ENCODE data around the gene PIK3C2B. TPM values are rescaled to one million over a fixed set of nuclear protein-coding genes. Genes with fewer than 3 reads are reported as not detected.

The PIK3C2B gene
- total and polyA plus RNA-seq, 4 experiments from 2014 or later = 0.13 to 46.9 (median 23.7) TPM

DNA sequence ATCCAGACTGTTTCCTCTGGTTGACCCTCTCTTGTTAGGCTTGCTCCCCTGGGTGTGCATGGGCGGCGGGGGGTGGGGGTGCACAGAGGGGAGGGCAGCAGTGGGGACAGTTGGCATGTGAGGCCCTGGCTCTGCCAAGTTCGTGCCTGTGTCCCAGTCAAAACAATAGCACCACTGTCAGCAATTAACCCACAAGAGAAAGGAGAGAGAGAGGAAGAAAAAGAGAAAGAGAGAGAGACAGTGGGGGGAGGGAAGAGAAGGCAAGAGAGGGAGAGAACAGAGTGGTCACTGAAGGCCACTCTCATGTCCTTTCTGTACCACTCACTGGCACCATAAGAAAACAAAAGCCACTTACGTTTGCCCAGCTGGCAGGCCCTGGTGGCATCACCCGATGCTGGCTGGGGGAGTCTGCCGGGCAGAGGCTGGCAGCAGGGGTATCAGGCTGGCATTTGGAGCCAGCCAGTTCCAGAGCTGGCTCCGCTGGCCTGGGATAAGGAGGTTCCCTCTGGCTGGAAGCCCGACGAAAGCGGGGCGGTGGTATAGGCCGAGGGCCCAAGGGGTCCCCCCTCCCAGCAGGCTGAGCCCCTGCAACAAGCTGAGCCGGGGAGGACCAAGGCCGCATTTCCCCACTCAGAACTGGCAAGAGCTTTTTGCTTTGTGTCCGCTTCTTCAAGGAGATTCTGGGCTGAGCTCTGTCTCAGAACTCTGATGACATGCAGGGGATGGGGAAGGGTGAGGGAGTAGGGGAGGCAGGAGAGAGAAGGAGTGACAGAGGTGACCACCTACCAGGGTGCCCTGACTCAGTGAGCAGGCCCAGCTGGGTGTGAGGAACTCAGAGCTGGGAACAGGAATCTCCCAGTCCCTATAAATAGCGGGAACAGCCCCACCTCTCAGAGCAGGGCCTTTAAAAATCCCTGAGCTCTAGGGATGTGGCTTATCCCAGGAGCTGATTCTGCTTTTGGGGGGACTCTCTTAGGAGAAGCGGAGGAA, 27.9 kb downstream of the PIK3C2B start:
- H3K9me3 Mint-ChIP-seq = no peaks in the 10 kb centered on the region
- peak overlapping the region in 5 of 7 donors; percentile 36 to 77 (median 57) for H3K27ac Mint-ChIP-seq
- no peak overlapping the region for H3K4me3 ChIP-seq (ENCODE audit: low read length in 2 of 2)
- no peak for DNase-seq
- peaks cover 33 to 57% of the 10 kb centered on the region in 2 donors for H3K36me3 Mint-ChIP-seq
- peaks cover 18% of the 10 kb centered on the region for H3K36me3 ChIP-seq (ENCODE audit: insufficient read depth, low read length)
- POLR2A ChIA-PET (ENCODE audit: partially characterized antibody) = interaction anchor here (1.1 kb wide), 2 partner anchors 11 to 27 kb away, joined by 3 to 4 read pairs; no protein-coding TSS in a partner anchor
- no peaks in the 10 kb centered on the region for H3K9me3 ChIP-seq (ENCODE audit: control insufficient read depth in 1 of 2, low read length in 2 of 2)
- no peak overlapping the region for H3K4me3 Mint-ChIP-seq
- H3K27me3 Mint-ChIP-seq = no peaks in the 10 kb centered on the region
- H3K27ac ChIP-seq (ENCODE audit: low read depth, low read length) = no peak overlapping the region
- peaks cover 32 to 47% (median 40%) of the 10 kb centered on the region in 4 donors for H3K4me1 Mint-ChIP-seq
- no peaks in the 10 kb centered on the region for H3K27me3 ChIP-seq (ENCODE audit: insufficient read depth, low read length)
- H3K4me1 ChIP-seq (ENCODE audit: insufficient read depth, low read length) = peaks cover 44% of the 10 kb centered on the region
- CTCF ChIA-PET (ENCODE audit: partially characterized antibody) = interaction anchor here (0.7 to 2.3 kb wide), 5 partner anchors 10 to 340 kb away, joined by 3 to 9 read pairs (median 4); partner anchors contain the start of gene PIK3C2B
- intact Hi-C loops (cut with micrococcal nuclease) = no loop called here

DNA sequence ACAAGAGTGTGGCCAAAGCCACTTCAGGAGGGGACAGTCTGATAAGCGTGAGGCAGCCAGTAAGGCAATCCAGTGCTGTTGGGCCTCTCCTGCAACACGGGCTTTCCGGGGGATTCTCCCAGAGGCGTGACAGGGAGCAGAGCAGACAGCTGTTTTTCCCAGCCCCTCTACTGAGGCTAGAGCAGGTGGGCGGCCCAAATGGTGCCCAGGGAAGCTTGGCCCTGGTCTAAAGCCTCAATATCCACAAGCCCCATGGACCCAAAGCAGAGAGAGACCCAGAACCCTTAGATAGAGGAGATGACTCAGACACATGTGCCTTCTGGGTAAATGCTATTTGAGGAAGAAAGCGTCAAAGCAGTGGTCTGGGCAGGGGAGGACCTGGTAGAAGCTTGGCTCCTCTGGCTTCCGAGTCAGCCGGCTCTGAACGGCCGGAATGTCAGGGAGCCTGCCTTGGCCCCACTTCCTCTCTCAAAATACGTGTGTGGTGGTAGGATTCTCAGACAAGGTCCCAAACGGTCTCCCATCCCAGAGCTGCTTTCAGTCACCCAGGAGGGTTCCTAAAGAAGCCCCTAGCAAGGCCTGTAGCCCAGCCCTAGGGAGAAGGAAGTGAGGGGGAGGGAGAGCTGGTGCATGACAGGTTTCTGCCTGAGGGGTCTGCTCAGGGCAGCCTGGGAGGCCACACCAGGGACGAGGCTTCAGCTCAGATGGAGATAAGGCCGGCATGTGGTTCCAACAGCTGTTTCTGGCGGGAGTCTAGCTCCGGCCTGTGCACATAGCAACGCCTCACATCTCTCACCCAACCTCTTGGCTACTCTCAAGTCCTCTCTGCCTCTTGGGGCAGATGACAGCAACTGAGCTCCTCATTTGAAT, 28.8 kb downstream of the PIK3C2B start:
- Mint-ChIP-seq H3K9me3 (no peaks in the 10 kb centered on the region), H3K27ac (peak overlapping the region in 6 of 7 donors; percentile 43 to 91 (median 52)), H3K27me3 (no peaks in the 10 kb centered on the region), H3K36me3 (peaks cover 38 to 63% of the 10 kb centered on the region in 2 donors), H3K4me3 (peak overlapping the region in 1 of 8 donors; percentile 59), H3K4me1 (peaks cover 40 to 56% (median 48%) of the 10 kb centered on the region in 4 donors)
- DNase-seq = no peak
- CTCF ChIA-PET (ENCODE audit: partially characterized antibody) = interaction anchor here (0.9 to 2.3 kb wide), 3 partner anchors 19 to 341 kb away, joined by 3 to 9 read pairs (median 8); partner anchors contain the start of gene PIK3C2B
- H3K9me3 ChIP-seq (ENCODE audit: control insufficient read depth in 1 of 2, low read length in 2 of 2) = no peaks in the 10 kb centered on the region
- H3K27me3 ChIP-seq (ENCODE audit: insufficient read depth, low read length) = no peaks in the 10 kb centered on the region
- intact Hi-C loops (cut with micrococcal nuclease) = no loop called here
- no peak overlapping the region for H3K4me3 ChIP-seq (ENCODE audit: low read length in 2 of 2)
- peaks cover 54% of the 10 kb centered on the region for H3K4me1 ChIP-seq (ENCODE audit: insufficient read depth, low read length)
- no peak overlapping the region for H3K27ac ChIP-seq (ENCODE audit: low read depth, low read length)
- H3K36me3 ChIP-seq (ENCODE audit: insufficient read depth, low read length) = peaks cover 18% of the 10 kb centered on the region
- POLR2A ChIA-PET (ENCODE audit: partially characterized antibody) = interaction anchor here (1.1 to 1.7 kb wide), 2 partner anchors 28 kb away, joined by 3 to 6 read pairs; partner anchors contain the start of gene PIK3C2B

DNA sequence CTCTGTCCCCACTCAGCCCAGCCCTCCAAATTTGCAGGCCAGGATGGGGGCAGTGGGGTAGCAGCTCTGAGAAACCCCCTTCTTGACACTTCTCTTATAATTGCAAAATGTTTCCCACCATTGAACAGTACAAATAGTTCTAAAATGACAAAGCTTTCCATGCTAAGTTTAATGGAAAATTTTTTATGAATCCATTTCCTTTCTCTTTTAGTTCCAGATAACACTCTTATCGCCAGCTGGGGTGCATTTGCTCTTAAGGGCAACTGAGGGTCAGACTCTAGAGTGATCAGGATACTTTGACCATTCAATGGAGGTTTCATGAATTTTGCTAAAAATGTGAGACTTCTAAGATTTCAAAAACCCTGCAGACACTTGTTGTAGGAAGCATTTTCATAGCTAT, 29.9 kb downstream of the PIK3C2B start:
- peak overlapping the region; percentile 43 to 91 (median 84) for H3K27ac Mint-ChIP-seq
- Histone ChIP-seq H3K36me3 (ENCODE audit: insufficient read depth, low read length) (peaks cover 28% of the 10 kb centered on the region), H3K27me3 (ENCODE audit: insufficient read depth, low read length) (no peaks in the 10 kb centered on the region), H3K4me3 (ENCODE audit: low read length in 2 of 2) (no peak overlapping the region), H3K27ac (ENCODE audit: low read depth, low read length) (no peak overlapping the region), H3K4me1 (ENCODE audit: insufficient read depth, low read length) (peaks cover 64% of the 10 kb centered on the region), H3K9me3 (ENCODE audit: control insufficient read depth in 1 of 2, low read length in 2 of 2) (no peaks in the 10 kb centered on the region)
- DNase-seq = no peak
- H3K9me3 Mint-ChIP-seq = no peaks in the 10 kb centered on the region
- intact Hi-C loops (cut with micrococcal nuclease) = no loop called here
- POLR2A ChIA-PET (ENCODE audit: partially characterized antibody) = interaction anchor here (1.7 kb wide), 1 partner anchor 29 kb away, joined by 6 read pairs; the partner anchor contains the start of gene PIK3C2B
- H3K27me3 Mint-ChIP-seq = no peaks in the 10 kb centered on the region
- CTCF ChIA-PET (ENCODE audit: partially characterized antibody) = interaction anchor here (3.5 kb wide), 1 partner anchor 18 kb away, joined by 18 read pairs; no protein-coding TSS in a partner anchor
- H3K4me3 Mint-ChIP-seq = peak overlapping the region in 3 of 8 donors; percentile 37 to 43 (median 43)
- peaks cover 41 to 67% of the 10 kb centered on the region in 2 donors for H3K36me3 Mint-ChIP-seq
- H3K4me1 Mint-ChIP-seq = peaks cover 45 to 67% (median 56%) of the 10 kb centered on the region in 4 donors

DNA sequence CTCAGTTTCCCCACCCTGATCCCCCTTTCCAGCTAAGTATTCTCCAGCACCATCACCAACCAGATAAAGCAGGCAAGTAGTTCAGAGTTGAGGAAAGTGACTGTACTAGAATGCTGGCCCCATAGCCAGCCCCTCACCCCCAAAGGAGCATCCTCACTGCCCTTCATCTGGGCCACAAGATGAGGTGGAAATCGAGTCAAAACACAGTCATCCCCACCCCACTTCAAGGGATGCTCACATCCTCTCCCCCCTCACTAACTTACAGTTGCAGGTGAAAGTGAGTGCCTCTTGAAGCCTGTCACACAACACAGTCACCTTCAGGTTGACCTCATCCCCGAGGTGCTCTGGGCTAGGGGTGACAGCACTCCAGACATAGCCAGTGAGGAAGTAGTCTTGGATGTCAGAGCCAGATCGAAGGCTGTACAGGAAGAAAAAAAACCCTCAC, 30.4 kb downstream of the PIK3C2B start:
- intact Hi-C loops (cut with micrococcal nuclease) = no loop called here
- peak in 2 of 5 donors; percentile 22 to 64 for DNase-seq
- peaks cover 45 to 72% (median 58%) of the 10 kb centered on the region in 4 donors for H3K4me1 Mint-ChIP-seq

DNA sequence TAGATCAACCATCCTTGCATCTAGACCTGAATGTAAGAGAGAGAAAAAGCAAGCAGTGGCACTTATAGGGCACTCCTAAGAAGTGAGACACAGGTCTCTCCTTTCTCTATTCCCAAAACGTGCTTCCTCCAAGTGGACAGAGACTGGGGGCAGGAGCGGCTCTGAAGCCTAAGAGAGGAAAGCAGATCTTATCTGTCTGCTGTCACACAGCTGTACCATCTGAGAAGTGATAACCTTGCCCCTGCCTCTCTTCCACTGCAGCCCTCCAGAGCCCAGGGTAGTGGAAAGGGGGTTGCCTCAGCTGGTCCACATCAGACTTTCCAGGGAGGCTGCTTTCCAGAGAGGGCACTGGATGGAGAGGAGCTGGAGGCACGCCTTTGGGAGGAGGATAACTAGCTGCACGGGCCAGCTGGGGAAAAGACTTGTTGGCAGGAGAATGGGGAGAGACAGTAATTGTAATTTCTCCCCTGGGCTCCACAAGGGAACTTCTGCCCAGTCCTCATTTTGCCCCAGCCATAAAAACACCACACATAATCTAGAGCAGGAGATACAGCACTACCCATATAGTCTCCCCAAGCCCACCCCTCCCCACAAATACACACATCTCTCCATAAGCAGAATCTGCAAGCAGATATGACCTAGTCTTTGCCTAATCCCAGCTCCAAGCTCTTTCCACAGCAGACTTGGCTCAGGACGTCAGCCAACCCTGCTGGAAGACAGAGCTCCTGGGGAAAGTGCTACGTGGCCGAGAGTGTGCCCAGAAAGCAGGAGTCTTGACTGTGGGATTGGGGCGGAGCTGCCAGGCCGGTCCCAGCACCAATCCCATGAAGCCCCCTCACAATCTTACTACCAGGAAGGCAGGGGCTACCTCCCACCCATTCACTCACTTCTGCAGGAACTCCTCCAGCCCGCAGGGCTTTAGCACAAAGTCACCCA, 31.2 kb downstream of the PIK3C2B start:
- Histone ChIP-seq H3K4me3 (ENCODE audit: low read length in 2 of 2) (no peak overlapping the region), H3K9me3 (ENCODE audit: control insufficient read depth in 1 of 2, low read length in 2 of 2) (no peaks in the 10 kb centered on the region), H3K36me3 (ENCODE audit: insufficient read depth, low read length) (peaks cover 21% of the 10 kb centered on the region), H3K27me3 (ENCODE audit: insufficient read depth, low read length) (no peaks in the 10 kb centered on the region), H3K27ac (ENCODE audit: low read depth, low read length) (peak overlapping the region; percentile 60), H3K4me1 (ENCODE audit: insufficient read depth, low read length) (peaks cover 67% of the 10 kb centered on the region)
- H3K36me3 Mint-ChIP-seq = peaks cover 39 to 64% of the 10 kb centered on the region in 2 donors
- H3K9me3 Mint-ChIP-seq = no peaks in the 10 kb centered on the region
- POLR2A ChIA-PET (ENCODE audit: partially characterized antibody) = interaction anchor here (1.4 to 4.0 kb wide), 2 partner anchors 30 to 43 kb away, joined by 4 to 23 read pairs; partner anchors contain the start of gene PIK3C2B
- H3K4me3 Mint-ChIP-seq = peak overlapping the region in 7 of 8 donors; percentile 2 to 65 (median 48)
- DNase-seq = no peak
- intact Hi-C loops (cut with micrococcal nuclease) = no loop called here
- H3K4me1 Mint-ChIP-seq = peaks cover 46 to 72% (median 59%) of the 10 kb centered on the region in 4 donors
- H3K27ac Mint-ChIP-seq = peak overlapping the region; percentile 84 to 91 (median 87)
- H3K27me3 Mint-ChIP-seq = no peaks in the 10 kb centered on the region
- CTCF ChIA-PET (ENCODE audit: partially characterized antibody) = interaction anchor here (0.6 to 3.5 kb wide), 5 partner anchors 13 to 38 kb away, joined by 3 to 18 read pairs (median 7); no protein-coding TSS in a partner anchor

More for the DNA sequence above, 30.4 kb downstream of the PIK3C2B start:
- POLR2A ChIA-PET (ENCODE audit: partially characterized antibody) = interaction anchor here (1.4 to 4.0 kb wide), 3 partner anchors 30 to 42 kb away, joined by 4 to 23 read pairs (median 6); partner anchors contain the start of gene PIK3C2B
- Histone ChIP-seq H3K4me1 (ENCODE audit: insufficient read depth, low read length) (peaks cover 67% of the 10 kb centered on the region), H3K4me3 (ENCODE audit: low read length in 2 of 2) (no peak overlapping the region), H3K27ac (ENCODE audit: low read depth, low read length) (no peak overlapping the region), H3K27me3 (ENCODE audit: insufficient read depth, low read length) (no peaks in the 10 kb centered on the region), H3K36me3 (ENCODE audit: insufficient read depth, low read length) (peaks cover 29% of the 10 kb centered on the region), H3K9me3 (ENCODE audit: control insufficient read depth in 1 of 2, low read length in 2 of 2) (no peaks in the 10 kb centered on the region)
- CTCF ChIA-PET (ENCODE audit: partially characterized antibody) = interaction anchor here (0.6 to 3.5 kb wide), 3 partner anchors 17 to 37 kb away, joined by 3 to 18 read pairs (median 4); no protein-coding TSS in a partner anchor
- Mint-ChIP-seq H3K27ac (peak overlapping the region; percentile 8 to 91 (median 84)), H3K4me3 (peak overlapping the region in 3 of 8 donors; percentile 43 to 65 (median 43)), H3K27me3 (no peaks in the 10 kb centered on the region), H3K9me3 (no peaks in the 10 kb centered on the region), H3K36me3 (peaks cover 41 to 67% of the 10 kb centered on the region in 2 donors)

Measured in CD4-positive, alpha-beta memory T cell (primary cell).